Smooth muscle cell (in vitro differentiated cells): Measurements from ENCODE around the gene TNFSF4. TPM values are rescaled to one million over a fixed set of nuclear protein-coding genes. Genes with fewer than 3 reads are reported as not detected.

Source experiments
- DNase-seq: peaks from one replicate; lab custom pipeline; 2025; ENCODE audit not compliant: unreplicated experiment; lab: John Stamatoyannopoulos, UW
- H2AFZ ChIP-seq: fragments of 200-600 bp; sonication (generic); 2 replicates; pipeline ENCODE4 v1.6.0; 2016; ENCODE audit warnings: antibody characterized with exemption, low read depth, mild to moderate bottlenecking
- H3F3A ChIP-seq: fragments of 200-600 bp; sonication (generic); 2 replicates; pipeline ENCODE4 v1.6.0; 2017; ENCODE audit warnings: antibody characterized with exemption, low read depth
- H3K27ac ChIP-seq: fragments of 200-600 bp; sonication (generic); 2 replicates; pipeline ENCODE4 v1.5.1; 2016; ENCODE audit warnings: low read depth, mild to moderate bottlenecking
- H3K27me3 ChIP-seq: fragments of 200-600 bp; sonication (generic); 2 replicates; pipeline ENCODE4 v1.6.1; 2016; ENCODE audit warnings: low read depth, mild to moderate bottlenecking
- H3K36me3 ChIP-seq: fragments of 200-600 bp; sonication (generic); 2 replicates; pipeline ENCODE4 v1.5.1; 2016; ENCODE audit warnings: low read depth
- H3K4me1 ChIP-seq: fragments of 200-600 bp; sonication (generic); 2 replicates; pipeline ENCODE4 v1.5.1; 2016; ENCODE audit warnings: low read depth
- H3K4me2 ChIP-seq: fragments of 200-600 bp; sonication (generic); 2 replicates; pipeline ENCODE4 v1.6.0; 2016; ENCODE audit warnings: mild to moderate bottlenecking
- H3K4me3 ChIP-seq: fragments of 200-600 bp; sonication (generic); 2 replicates; pipeline ENCODE4 v1.5.1; 2016; ENCODE audit warnings: mild to moderate bottlenecking
- H3K79me2 ChIP-seq: fragments of 200-600 bp; sonication (generic); 2 replicates; pipeline ENCODE4 v1.6.0; 2016; ENCODE audit warnings: low read depth, mild to moderate bottlenecking
- H3K9ac ChIP-seq: fragments of 200-600 bp; sonication (generic); 2 replicates; pipeline ENCODE4 v1.6.0; 2016; ENCODE audit warnings: low read depth
- H3K9me3 ChIP-seq: fragments of 200-600 bp; sonication (generic); replicated peaks from 2 replicates; pipeline ENCODE4 v1.5.1; 2016; ENCODE audit warnings: low read depth
- H4K20me1 ChIP-seq: fragments of 200-600 bp; sonication (generic); 2 replicates; pipeline ENCODE4 v1.6.0; 2016; ENCODE audit warnings: low read depth
- CTCF ChIP-seq: fragments of 200-600 bp; sonication (generic); IDR thresholded peaks from 2 replicates; pipeline ENCODE4 v1.5.1; 2017; ENCODE audit warnings: borderline replicate concordance, mild to moderate bottlenecking, antibody characterized with exemption; ENCODE audit not compliant: insufficient read depth, poor library complexity, severe bottlenecking
- WGBS: methylation state at CpG from one replicate; pipeline ENCODE4 v1.1.7; 2016; ENCODE audit warnings: low lambda C conversion rate; 5-methylcytosine and 5-hydroxymethylcytosine counted together
- polyA plus RNA-seq: library from polyadenylated mRNA; unstranded; fragments of >200 nt; fragmentation: Nextera tagmentation; extraction: Ambion mirVana; gene quantifications from 2 replicates; pipeline ENCODE4 v1.2.1, GENCODE V29; 2016
- total RNA-seq: library from RNA; depleted of rRNA; stranded (reverse); fragments of >200 nt; gene quantifications from 2 replicates; pipeline ENCODE4 v1.2.3, GENCODE V29; 2014

Gene TNFSF4
- total and polyA plus RNA-seq, 2 experiments from 2014 or later: 1.0 to 4.5 TPM

GRCh38 chr1:173137107-173137706, 69.9 kb downstream of the TNFSF4 start:
- Histone ChIP-seq H4K20me1 (no peaks in the 10 kb centered on the region), H3K4me3 (no peak overlapping the region), H3K79me2 (no peaks in the 10 kb centered on the region), H3K4me2 (no peak overlapping the region), H3K27me3 (no peaks in the 10 kb centered on the region), H3K36me3 (no peaks in the 10 kb centered on the region), H3F3A (no peaks in the 10 kb centered on the region), H3K4me1 (no peaks in the 10 kb centered on the region), H3K27ac (no peak overlapping the region), H2AFZ (no peak overlapping the region), H3K9me3 (no peaks in the 10 kb centered on the region), H3K9ac (no peak overlapping the region)
- no peak for DNase-seq
- 97% methylated on average over 2 of the region's 2 CpGs for WGBS
- TF ChIP-seq CTCF: no peak

- no peak for TF ChIP-seq CTCF
- Histone ChIP-seq H3K4me3 (no peak overlapping the region), H3K27me3 (no peaks in the 10 kb centered on the region), H3K4me2 (no peak overlapping the region), H3K9ac (peak overlapping the region; percentile 36), H3K27ac (peak overlapping the region; percentile 82), H3K79me2 (no peaks in the 10 kb centered on the region), H4K20me1 (no peaks in the 10 kb centered on the region), H3K4me1 (no peaks in the 10 kb centered on the region), H3F3A (no peaks in the 10 kb centered on the region), H3K9me3 (no peaks in the 10 kb centered on the region), H3K36me3 (no peaks in the 10 kb centered on the region), H2AFZ (no peak overlapping the region)
- no peak for DNase-seq
- 78% methylated on average over 5 of the region's 5 CpGs for WGBS
Observed at GRCh38 chr1:173134800-173135199, 72.3 kb downstream of the TNFSF4 start.

GRCh38 chr1:173134029-173134428, 73.1 kb downstream of the TNFSF4 start:
- Histone ChIP-seq H3K27ac (peak overlapping the region; percentile 82), H3K9me3 (no peaks in the 10 kb centered on the region), H3K9ac (peak overlapping the region; percentile 36), H3K4me1 (no peaks in the 10 kb centered on the region), H2AFZ (no peak overlapping the region), H3K79me2 (no peaks in the 10 kb centered on the region), H3K4me2 (peak overlapping the region; percentile 4), H3K4me3 (no peak overlapping the region), H4K20me1 (no peaks in the 10 kb centered on the region), H3K36me3 (no peaks in the 10 kb centered on the region), H3K27me3 (no peaks in the 10 kb centered on the region), H3F3A (no peaks in the 10 kb centered on the region)
- TF ChIP-seq CTCF: no peak
- 41% methylated on average over 4 of the region's 4 CpGs for WGBS
- DNase-seq: no peak

Other genes starting within 250 kb of the TNFSF4 start
- not detected in 2 replicates for gene TNFSF18, start 156.4 kb downstream of the TNFSF4 start, total RNA-seq
- 0.23 TPM in 1 of 2 replicates, not detected in the other for gene TNFSF18, start 156.4 kb downstream of the TNFSF4 start, polyA plus RNA-seq